GM23338 (cell line): ENCODE data around the gene OR2F1.

Experiments used
- CTCF ChIP-seq, 2 experiments: fragments of 200-600 bp in 1 of 2; sonication (generic) in 1 of 2; conservative IDR thresholded peaks; 2 replicates each; pipeline versions ENCODE4 v1.5.1 to v1.6.1; 2016 to 2017; ENCODE audit warnings: antibody characterized with exemption in 2 of 2, low read depth in 2 of 2, mild to moderate bottlenecking in 2 of 2, moderate library complexity in 1 of 2
- EZH2 ChIP-seq: fragments of 200-600 bp; sonication (generic); IDR thresholded peaks from one replicate; pipeline ENCODE4 v1.8.0; 2017; ENCODE audit warnings: antibody characterized with exemption, mild to moderate bottlenecking, low read depth; ENCODE audit not compliant: unreplicated experiment
- EZH2phosphoT487 ChIP-seq: fragments of 200-600 bp; sonication (generic); IDR thresholded peaks from one replicate; pipeline ENCODE4 v1.8.1; 2018; ENCODE audit warnings: antibody characterized with exemption; ENCODE audit not compliant: unreplicated experiment
- POLR2AphosphoS5 ChIP-seq: IDR thresholded peaks from 2 replicates; pipeline ENCODE4 v1.6.1; 2016; ENCODE audit warnings: antibody characterized with exemption, low read depth
- REST ChIP-seq: IDR thresholded peaks from one replicate; pipeline ENCODE4 v1.6.1; 2018; ENCODE audit warnings: antibody characterized with exemption; ENCODE audit not compliant: unreplicated experiment
- ZNF331 ChIP-seq: fragments of 250-450 bp; sonication (Bioruptor Pico); IDR thresholded peaks from 2 replicates; pipeline ENCODE4 v1.5.0; 2020; ENCODE audit warnings: low read depth, mild to moderate bottlenecking, moderate library complexity

- TF ChIP-seq CTCF (conservative IDR thresholded peaks at IDR 0.05; ENCODE audit: low read depth in 2 of 2) (no peak), EZH2 (no peak), REST (no peak), EZH2phosphoT487 (no peak), ZNF331 (CRISPR knock-in tag) (no peak), POLR2AphosphoS5 (no peak)
These were observed 29.8 kb upstream of the OR2F1 start for GRCh38 chr7:143924851-143925250.
